AG08396 (cell line): ENCODE results near the gene HTRA3.

Source experiments
- DNase-seq: peaks from one replicate; pipeline ENCODE4 v3.0.0; 2012; ENCODE audit warnings: low spot score, mixed read lengths

HTRA3 gene

DNA sequence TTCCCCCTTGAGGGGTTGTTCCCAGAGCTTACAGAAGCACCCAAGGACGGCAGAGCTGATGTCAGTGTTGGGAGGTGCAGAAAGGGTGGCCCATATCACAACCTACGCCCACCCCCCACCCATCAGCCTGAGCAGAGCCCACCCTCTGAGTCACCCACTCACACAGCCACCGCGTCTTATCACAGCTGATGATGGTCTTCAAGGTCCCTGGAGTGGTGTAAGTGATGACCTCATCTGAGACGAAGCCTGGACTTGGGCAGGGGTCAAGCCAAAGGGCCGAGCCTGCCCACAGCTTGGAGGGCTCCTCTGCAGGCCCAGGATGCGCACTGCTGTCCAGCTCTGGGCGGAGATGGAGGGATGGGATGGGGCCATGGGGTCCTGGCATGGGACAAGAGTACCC is 3.0 kb upstream of the HTRA3 start:
- DNase-seq, result no peak

DNA sequence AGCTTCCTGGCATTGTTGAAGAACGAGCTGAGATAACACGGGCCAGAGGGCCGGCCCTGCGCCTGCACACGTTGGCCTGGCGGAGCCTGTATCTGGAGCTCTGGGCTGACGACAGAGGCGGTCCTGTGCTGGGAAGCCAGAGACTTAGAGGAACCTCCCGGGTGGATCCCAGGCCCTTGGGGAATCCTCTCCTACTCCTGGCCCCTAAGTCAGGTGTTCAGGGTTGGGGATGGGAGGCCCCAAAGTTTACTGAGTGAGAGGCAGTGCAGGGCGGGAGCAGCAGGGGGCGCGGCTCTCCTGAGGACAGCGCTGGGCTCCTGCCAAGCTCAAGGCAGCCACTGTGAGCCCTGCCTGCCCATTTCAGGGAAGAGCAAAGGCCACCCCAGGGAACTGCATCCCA is 2.5 kb upstream of the HTRA3 start:
- peak; percentile 84 for DNase-seq

GRCh38 chr4:8268211-8268610 is 1.3 kb upstream of the HTRA3 start:
- DNase-seq, result no peak

DNA sequence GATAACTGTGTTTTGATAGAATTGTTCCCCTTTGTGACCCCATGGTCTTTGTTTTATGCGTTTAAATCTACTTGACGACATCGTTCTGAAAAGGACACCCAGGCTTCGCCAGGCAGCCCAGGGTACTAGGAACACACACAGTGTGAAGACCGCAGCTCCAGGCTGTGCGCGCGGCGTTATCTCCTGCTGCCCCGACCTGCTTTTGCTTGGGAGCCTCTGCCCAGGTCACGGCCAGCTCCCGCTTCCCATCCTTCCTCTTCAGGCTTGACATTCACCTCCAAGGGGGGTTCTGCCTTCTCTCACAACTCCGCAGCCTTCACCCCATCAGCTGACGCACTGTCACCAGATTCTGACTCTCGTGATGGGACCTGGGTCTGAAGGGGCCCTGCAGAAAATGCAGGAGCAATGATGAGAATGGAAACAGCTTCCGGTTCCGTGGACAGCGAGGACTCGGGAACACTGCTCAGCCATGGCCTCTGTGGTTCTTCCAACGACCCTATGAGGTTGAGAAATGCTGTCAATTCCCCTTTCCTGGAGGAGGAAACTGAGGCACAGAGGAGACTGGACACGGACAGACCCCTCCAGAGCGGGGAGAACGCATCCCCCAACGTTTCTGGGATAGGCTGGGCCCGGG is 536 bp upstream of the HTRA3 start:
- DNase-seq, result no peak

GRCh38 chr4:8270418-8270771 is 841 bp downstream of the HTRA3 start:
- no peak for DNase-seq

- DNase-seq, result no peak
Observed at GRCh38 chr4:8270912-8271815, 1.6 kb downstream of the HTRA3 start.

DNA sequence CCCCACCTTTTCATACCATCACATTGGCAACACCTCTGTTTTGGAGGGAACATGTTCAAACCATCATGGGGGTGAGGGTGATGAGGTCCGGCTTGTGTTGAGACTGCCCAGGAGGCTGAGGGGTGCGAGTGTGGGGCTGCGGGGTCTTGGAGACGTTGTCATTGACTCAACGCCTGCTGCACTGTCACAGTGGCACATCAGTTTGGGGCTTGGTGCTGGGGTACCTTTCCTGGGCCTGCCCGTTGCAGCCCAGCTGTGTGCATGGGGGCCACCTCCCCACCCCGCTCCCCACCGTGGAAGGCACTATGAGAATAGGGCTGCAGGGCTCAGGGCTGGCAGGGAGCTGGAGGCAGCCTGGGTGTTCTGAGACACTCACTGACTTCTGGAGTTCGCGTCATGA is 2.3 kb downstream of the HTRA3 start:
- DNase-seq, result no peak

DNA sequence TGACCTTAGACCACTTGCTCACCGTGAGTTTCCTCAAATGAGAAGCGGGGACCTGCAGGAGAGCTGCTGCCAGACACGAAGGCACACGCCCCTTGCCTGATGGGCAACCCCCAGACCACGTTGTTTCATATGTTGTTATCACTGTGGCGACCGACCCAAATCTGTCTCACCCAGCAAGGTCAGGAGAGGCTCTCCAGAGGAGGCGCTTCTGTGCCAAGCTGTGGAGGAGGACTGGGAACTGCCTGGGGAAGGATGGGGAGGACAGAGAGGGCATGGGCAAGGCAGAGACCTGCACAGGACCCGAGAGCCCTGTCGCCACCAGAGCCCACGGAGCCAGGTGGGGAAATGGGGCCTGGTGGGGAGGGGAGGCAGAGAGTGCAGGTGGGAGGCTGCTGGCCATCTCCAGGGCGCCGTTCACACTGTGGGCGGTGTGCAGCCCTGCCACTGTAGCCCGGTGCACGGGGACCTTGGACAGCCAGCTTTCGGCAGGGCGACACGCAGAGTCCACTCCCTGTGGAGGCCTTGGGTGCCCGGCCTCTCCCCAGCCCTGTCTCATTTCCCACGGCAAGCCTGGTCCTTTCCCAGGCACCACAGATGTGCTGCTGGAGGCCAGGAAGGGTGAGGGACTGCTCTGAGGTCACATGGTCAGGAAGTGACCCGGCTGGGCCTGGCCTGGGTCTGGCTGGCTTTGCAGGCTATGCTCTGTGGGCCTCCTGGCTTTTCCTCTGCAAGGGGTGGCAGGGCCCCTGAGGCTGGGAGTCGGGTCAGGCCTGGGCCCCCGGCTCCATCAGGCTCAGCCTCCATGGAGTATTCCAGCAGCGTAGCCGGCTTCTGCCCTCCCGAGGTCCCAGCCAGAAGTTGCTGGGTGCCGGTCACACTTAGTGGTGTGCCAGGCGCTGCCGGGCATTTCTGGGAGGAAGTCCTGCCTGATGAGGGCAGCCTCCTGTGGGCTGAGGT is 3.2 kb downstream of the HTRA3 start:
- no peak for DNase-seq

DNA sequence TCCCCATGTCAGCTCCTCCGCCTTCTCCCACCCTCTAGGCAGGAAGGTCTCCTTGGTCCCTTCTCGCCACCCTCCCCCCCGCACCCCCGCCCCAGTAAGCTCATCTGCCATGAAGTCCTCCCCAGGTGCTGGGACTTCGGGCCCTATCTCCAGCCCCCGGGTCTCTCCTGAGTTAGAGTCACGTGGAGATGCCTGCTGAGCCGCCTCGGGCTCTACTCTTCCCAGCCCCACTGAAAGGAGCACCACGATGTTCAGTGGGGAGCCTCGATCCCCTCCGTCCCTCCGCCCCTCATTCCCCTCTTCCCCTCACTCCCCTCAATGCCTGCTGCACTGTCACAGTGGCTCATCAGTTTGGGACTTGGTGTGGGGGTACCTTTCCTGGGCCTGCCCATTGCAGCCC is 3.9 kb downstream of the HTRA3 start:
- no peak for DNase-seq

DNA sequence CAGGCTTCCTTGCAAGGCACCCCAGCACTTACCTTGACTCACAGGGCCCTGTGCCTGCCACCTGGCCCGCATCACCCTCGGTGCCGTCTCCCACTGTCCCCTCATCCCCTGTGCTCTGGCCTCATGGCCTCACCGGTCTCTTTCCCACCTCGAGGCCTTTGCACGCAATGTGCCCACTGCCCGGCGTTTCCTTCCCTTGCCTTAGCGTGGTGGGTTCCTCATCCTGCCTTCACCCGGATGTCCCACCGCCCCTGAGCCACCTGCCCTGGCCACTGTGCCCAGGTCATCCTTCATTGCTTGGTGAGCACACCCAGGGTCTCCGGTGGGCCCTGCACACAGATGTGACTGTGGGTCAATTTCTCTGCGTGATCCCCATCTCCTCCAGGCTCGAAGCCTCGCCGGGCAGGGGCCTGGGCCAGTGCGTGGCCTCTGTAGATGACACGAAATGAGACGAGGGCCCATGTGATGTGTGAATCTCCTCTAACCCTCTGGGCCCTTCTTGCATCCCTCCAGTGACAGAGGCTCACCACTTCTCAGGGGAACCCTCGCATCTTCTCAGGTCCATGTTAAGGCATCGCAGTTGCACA is 4.6 kb downstream of the HTRA3 start:
- no peak for DNase-seq

DNA sequence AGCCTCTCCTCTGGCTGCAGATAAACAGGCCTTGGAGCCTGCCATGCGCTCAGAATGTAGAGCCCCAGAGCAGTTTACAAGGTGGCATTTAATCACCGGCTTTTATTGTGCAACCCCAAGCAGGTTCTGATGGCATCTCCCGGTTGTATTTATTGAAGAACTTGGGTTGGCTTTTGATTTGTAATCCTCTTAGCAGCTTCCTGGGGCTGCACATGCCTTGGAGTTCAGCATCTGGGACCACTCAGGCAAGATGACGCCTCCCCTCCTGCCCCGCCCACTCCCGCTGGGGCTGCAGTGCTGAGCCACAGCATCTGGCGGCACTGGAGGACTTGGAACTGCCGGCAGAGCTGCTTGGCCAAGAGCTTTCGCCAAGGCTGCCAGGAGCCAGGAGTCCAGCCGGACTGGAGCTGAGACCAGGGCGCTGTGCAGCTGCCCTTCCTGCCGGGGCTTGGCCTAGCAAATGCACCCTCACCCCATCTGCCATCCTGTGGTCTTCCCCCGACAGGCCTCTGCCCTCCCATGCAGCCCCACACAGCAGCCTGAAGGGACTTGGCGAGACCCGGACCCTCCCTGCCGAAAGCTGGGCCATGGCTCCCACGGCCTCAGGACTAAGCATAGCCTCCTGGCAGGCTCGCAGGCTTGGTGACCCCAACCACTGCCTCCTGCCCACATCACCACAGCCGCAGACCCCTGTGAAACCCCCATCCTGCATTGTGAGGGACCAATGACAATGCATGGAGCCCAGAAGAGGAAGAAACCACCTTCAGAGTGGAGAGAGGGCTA is 5.4 kb downstream of the HTRA3 start:
- DNase-seq, result peak; percentile 93

- no peak for DNase-seq
Observed at GRCh38 chr4:8275548-8275910, 6.0 kb downstream of the HTRA3 start.

- no peak for DNase-seq
Observed at GRCh38 chr4:8276358-8277240, 7.0 kb downstream of the HTRA3 start.

DNA sequence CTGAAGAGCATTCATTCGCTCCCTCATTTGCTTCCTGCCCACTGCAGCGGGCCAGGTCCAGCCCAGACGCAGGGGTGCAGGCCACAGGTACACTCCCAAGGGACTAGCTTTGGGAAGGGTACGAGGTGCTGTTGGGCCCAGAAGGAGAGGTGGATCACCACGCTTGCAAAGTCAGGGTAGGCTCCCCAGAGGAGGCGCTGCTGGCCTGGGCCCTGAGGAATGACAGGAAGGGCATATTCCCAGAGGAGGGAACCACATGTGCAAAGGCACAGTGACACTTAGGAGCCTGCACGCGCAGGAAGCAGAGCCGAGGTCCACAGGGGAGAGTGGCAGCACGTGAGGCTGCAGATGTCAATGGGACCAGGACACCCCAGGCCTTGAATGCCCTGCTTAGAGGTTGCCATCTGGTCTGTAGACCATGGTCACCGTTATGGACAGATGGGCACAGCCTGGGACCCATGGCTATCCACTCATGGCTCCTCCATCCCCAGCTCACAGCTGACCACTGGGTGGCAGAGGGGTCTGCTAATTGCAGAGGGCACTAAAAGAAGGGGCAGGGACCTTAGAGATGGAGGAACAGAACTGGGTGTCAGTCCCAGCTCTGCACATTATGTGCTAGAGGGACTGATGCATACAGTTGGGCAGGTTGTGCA is 7.9 kb downstream of the HTRA3 start:
- no peak for DNase-seq

DNA sequence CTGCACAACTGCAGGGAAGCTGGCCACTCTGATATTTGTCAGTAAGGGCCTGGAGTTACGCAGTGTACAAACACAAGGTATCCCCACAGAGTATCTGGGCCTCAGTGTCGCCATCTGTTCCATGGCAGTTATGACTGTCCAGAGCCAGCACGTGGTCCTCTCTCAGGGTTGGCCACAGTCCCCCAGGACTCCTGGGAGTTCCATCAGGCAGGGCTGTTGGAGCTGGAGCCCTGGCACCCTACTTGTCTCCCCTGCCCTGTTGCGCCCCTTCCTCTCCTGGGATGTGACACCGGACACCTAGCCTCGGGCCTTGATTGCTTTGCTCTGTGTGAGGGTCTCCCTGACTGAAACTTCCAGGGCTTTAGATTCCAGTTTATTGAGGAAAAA is 8.4 kb downstream of the HTRA3 start:
- DNase-seq, result no peak

GRCh38 chr4:8278421-8279287 is 9.1 kb downstream of the HTRA3 start:
- DNase-seq, result peak; percentile 89

DNA sequence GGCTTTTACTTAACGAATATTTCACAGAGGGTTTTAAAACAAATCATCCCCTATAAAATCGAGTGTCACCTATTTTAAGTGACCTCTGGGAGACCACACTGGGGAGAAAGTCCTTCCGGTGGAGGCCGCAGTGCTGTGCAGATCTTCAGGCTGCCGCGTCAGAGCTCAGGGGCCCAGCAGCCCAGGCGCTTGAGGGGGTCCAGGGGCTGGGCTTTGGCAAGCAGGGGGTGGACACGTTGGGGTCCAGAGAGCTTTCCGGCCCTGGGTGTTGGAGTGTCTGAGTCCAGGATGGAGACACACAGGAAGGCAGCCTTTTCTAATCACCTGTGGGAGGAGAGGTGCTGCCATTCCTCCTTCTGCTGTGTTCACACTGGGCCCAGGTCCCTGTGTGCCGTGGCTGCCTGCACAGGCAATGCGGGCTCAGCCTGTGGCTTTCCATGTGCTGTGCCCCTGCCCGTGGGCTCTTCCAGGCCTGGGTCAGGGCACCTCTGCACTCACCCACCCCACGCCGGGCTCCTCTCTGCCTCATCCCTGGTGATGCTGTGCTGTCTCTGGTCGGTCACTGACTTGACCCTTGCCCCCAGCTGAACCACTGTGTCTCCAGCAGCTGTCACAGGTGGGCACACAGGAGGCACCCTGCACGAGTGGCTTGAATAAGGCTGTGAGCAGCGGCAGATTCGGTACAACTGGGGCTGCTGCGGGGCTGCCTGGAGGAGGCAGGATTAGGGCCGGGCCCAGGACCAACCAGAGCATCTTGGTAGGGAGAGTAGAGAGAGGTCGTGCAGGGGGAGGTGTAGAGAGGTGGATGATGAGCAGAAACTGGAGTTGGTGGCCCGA is 10.0 kb downstream of the HTRA3 start:
- DNase-seq, result no peak
